Common myeloid progenitor, CD34-positive (primary cell): Measurements from ENCODE around the gene ZNF512.
"Not testable (repeated sequence)": the region's sequence is repeated elsewhere in the genome, so short reads cannot be mapped to it uniquely, and the experiment has no call there.

Source experiments
- CTCF ChIA-PET: fragments of 350-600 bp; sonication (Branson Sonifier 250); formaldehyde crosslinking; loops from one replicate; lab custom pipeline; 2021; ENCODE audit warnings: antibody characterized with exemption; lab: Charles Lee
- POLR2A ChIA-PET: fragments of 350-600 bp; sonication (Branson Sonifier 250); formaldehyde crosslinking; loops from one replicate; lab custom pipeline; 2021; ENCODE audit warnings: antibody characterized with exemption; lab: Charles Lee
- DNase-seq, 3 donors: peaks; one replicate each; pipeline versions ENCODE4 v3.0.0 to v3.0.0-alpha.2; 2013
- H3K27ac ChIP-seq, 2 experiments: 1 replicate in 1 of 2; 2 replicates in 1 of 2; pipeline ENCODE4 v1.7.0; 2013; ENCODE audit warnings: inconsistent platforms in 2 of 2, low read length in 2 of 2, mild to moderate bottlenecking in 2 of 2, low read depth in 1 of 2, moderate library complexity in 1 of 2; ENCODE audit not compliant: severe bottlenecking in 2 of 2, insufficient read depth in 1 of 2, poor library complexity in 1 of 2
- H3K27me3 ChIP-seq, 5 experiments: replicated peaks in 2 of 5; 1 replicate in 3 of 5; 2 replicates in 2 of 5; pipeline versions ENCODE4 v1.6.1 to v1.7.0; 2013; ENCODE audit warnings: low read length in 4 of 5, mild to moderate bottlenecking in 2 of 5, moderate library complexity in 2 of 5, inconsistent platforms in 1 of 5; ENCODE audit not compliant: insufficient read depth in 5 of 5, control insufficient read depth in 4 of 5
- H3K36me3 ChIP-seq, 4 experiments: 1 replicate in 2 of 4; 2 replicates in 2 of 4; pipeline versions ENCODE4 v1.6.1 to v1.7.0; 2013; ENCODE audit warnings: low read length in 3 of 4, control low read depth in 1 of 4, mild to moderate bottlenecking in 1 of 4; ENCODE audit not compliant: control insufficient read depth in 4 of 4, insufficient read depth in 4 of 4
- H3K4me1 ChIP-seq, 4 experiments: 1 replicate in 3 of 4; 2 replicates in 1 of 4; pipeline versions ENCODE4 v1.6.1 to v1.7.1; 2013; ENCODE audit warnings: low read length in 3 of 4, mild to moderate bottlenecking in 3 of 4, control low read depth in 1 of 4, inconsistent platforms in 1 of 4, moderate library complexity in 1 of 4; ENCODE audit not compliant: control insufficient read depth in 4 of 4, insufficient read depth in 4 of 4; ENCODE audit errors: control extremely low read depth in 1 of 4
- H3K4me3 ChIP-seq, 7 experiments: 1 replicate in 4 of 7; 2 replicates in 3 of 7; pipeline versions ENCODE4 v1.5.1 to v1.7.0; 2013; ENCODE audit warnings: mild to moderate bottlenecking in 7 of 7, low read length in 6 of 7, moderate library complexity in 6 of 7, inconsistent platforms in 2 of 7, low read depth in 2 of 7, control low read depth in 1 of 7; ENCODE audit not compliant: insufficient read depth in 4 of 7, control insufficient read depth in 1 of 7; ENCODE audit errors: extremely low read depth in 1 of 7
- H3K9me3 ChIP-seq, 5 experiments: 1 replicate in 4 of 5; 2 replicates in 1 of 5; pipeline versions ENCODE4 v1.6.1 to v1.7.1; 2013; ENCODE audit warnings: low read length in 4 of 5, mild to moderate bottlenecking in 2 of 5, inconsistent platforms in 1 of 5, low read depth in 1 of 5, moderate library complexity in 1 of 5; ENCODE audit not compliant: control insufficient read depth in 4 of 5, insufficient read depth in 2 of 5; ENCODE audit errors: control extremely low read depth in 1 of 5
- WGBS: methylation state at CpG from one replicate; pipeline ENCODE4 v1.1.5; 2013; ENCODE audit not compliant: insufficient coverage; 5-methylcytosine and 5-hydroxymethylcytosine counted together

The ZNF512 gene

DNA sequence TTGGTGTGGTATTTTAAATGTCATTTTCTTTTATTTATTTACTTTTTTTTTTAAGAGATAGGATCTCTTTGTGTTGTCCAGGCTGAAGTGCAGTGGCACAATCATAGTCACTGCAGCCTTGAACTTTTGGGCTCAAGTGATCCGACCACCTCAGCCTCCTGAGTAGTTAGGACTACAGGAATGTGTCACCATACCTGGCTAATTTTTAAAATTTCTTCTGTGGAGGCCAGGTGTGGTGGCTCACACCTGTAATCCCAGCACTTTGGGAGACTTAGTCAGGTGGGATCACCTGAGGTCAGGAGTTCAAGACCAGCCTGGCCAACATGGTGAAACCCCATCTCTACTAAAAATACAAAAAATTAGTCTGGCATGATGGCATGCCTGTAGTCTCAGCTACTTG, 33.5 kb upstream of the ZNF512 start:
- Histone ChIP-seq H3K4me3 (no peak overlapping the region), H3K9me3 (peaks cover 0 to 3% (median 0%) of the 10 kb centered on the region in 5 experiments), H3K36me3 (no peaks in the 10 kb centered on the region), H3K27ac (no peak overlapping the region), H3K4me1 (no peaks in the 10 kb centered on the region), H3K27me3 (peaks cover 0 to 6% (median 1%) of the 10 kb centered on the region in 5 experiments)
- ChIA-PET CTCF (no interaction called here), POLR2A (no interaction called here)
- no peak for DNase-seq
- WGBS: 89% methylated on average over 1 of the region's 1 CpG

DNA sequence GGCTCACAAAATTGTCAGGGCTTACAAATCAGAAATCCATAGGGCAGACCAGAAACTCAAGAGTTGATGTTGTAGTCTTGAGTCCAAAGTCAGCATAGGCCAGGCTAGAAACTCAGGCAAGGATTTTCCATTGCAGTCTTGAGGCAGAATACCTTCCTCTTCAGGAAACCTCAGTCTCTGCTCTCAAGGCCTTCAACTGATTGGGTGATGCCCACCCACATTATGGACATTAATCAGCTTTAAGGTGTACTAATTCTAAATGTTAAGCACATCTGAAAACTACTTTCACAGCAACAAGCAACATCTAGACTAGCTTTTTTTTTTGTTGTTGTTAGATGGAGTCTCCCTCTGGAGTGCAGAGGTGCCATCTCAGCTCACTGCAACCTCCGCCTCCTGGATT, 31.3 kb upstream of the ZNF512 start:
- H3K27ac ChIP-seq: no peak overlapping the region
- POLR2A ChIA-PET: no interaction called here
- peaks cover 0 to 2% (median 0%) of the 10 kb centered on the region in 5 experiments for H3K9me3 ChIP-seq
- CTCF ChIA-PET: no interaction called here
- H3K4me1 ChIP-seq: no peaks in the 10 kb centered on the region
- no peaks in the 10 kb centered on the region for H3K36me3 ChIP-seq
- H3K27me3 ChIP-seq: peaks cover 0 to 6% (median 1%) of the 10 kb centered on the region in 5 experiments
- WGBS: 100% methylated on average over 1 of the region's 1 CpG
- no peak for DNase-seq
- no peak overlapping the region for H3K4me3 ChIP-seq

GRCh38 chr2:27552941-27553340, 29.9 kb upstream of the ZNF512 start:
- CTCF ChIA-PET: no interaction called here
- no peak overlapping the region for H3K27ac ChIP-seq
- no peaks in the 10 kb centered on the region for H3K9me3 ChIP-seq
- DNase-seq: no peak
- no peaks in the 10 kb centered on the region for H3K4me1 ChIP-seq
- WGBS: no CpG with 5 or more reads among the region's 2 CpGs
- POLR2A ChIA-PET: no interaction called here
- no peak overlapping the region for H3K4me3 ChIP-seq
- H3K36me3 ChIP-seq: no peaks in the 10 kb centered on the region
- H3K27me3 ChIP-seq: peaks cover 0 to 6% (median 1%) of the 10 kb centered on the region in 5 experiments

DNA sequence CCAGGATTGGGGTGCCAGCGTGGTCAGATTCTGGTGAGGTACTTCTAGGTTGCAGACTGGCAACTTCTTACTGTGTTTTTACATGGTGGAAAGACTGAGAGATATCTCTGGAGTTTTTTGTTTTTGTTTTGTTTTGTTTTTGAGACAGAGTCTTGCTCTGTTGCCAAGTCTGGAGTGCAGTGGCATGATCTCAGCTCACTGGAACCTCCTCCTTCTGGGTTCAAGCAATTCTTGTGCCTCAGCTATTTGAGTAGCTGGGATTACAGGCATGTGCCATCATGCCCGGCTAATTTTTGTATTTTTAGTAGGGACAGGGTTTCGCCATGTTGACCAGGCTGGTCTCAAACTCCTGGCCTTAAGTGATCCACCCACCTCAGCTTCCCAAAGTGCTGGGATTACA, 28.4 kb upstream of the ZNF512 start:
- CTCF ChIA-PET, H3K27ac ChIP-seq, H3K36me3 ChIP-seq, POLR2A ChIA-PET, H3K27me3 ChIP-seq, DNase-seq, H3K4me3 ChIP-seq, H3K9me3 ChIP-seq, H3K4me1 ChIP-seq: not testable (repeated sequence)
- WGBS: 100% methylated on average over 2 of the region's 3 CpGs

DNA sequence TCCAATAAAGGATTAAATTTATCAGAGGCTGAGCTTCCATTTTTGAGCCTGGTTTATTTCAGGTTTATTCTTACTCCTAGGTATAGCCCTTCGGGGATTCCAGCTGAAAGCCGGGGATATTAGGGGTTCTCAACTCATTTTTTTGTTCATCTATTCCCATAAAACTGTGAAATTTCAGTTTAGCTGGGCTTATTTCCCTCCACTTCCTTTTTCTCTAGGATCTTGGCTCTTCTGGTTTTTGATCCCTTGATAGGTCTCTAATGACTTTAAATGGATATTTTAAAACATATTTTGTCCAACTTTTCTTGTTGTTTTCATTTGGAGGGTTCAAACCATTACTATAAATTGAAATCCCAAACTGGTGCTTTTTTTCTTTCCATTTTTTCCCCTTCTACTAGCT, 23.6 kb upstream of the ZNF512 start:
- Histone ChIP-seq H3K4me3 (no peak overlapping the region), H3K4me1 (no peaks in the 10 kb centered on the region), H3K27ac (no peak overlapping the region), H3K27me3 (peaks cover 0 to 3% (median 0%) of the 10 kb centered on the region in 5 experiments), H3K36me3 (no peaks in the 10 kb centered on the region), H3K9me3 (no peaks in the 10 kb centered on the region)
- WGBS: 100% methylated on average over 2 of the region's 2 CpGs
- CTCF ChIA-PET: no interaction called here
- DNase-seq: no peak
- POLR2A ChIA-PET: no interaction called here

DNA sequence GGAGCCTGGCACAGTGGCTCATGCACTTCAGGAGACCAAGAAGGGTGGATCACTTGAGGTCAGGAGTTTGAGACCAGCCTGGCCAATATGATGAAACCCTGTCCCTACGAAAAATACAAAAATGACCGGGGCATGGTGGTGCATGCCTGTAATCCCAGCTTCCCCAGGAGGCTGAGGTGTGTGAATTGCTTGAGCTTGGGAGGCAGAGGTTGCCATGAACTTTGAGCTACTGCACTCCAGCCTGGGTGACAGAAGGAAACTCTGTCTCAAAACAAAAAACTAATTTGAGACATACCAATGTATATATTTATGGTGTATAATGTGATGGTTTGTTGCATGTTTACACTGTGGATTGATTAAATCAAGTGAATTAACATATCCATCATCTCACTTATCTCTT, 21.8 kb upstream of the ZNF512 start:
- Histone ChIP-seq H3K9me3 (no peaks in the 10 kb centered on the region), H3K27me3 (peaks cover 0 to 4% (median 0%) of the 10 kb centered on the region in 5 experiments), H3K4me1 (no peaks in the 10 kb centered on the region), H3K36me3 (no peaks in the 10 kb centered on the region), H3K4me3 (no peak overlapping the region), H3K27ac (no peak overlapping the region)
- 70% methylated on average over 2 of the region's 2 CpGs for WGBS
- ChIA-PET CTCF (interaction anchor here (1.2 kb wide), 1 partner anchor 12 kb away, joined by 3 read pairs; no protein-coding TSS in a partner anchor), POLR2A (no interaction called here)
- no peak for DNase-seq

DNA sequence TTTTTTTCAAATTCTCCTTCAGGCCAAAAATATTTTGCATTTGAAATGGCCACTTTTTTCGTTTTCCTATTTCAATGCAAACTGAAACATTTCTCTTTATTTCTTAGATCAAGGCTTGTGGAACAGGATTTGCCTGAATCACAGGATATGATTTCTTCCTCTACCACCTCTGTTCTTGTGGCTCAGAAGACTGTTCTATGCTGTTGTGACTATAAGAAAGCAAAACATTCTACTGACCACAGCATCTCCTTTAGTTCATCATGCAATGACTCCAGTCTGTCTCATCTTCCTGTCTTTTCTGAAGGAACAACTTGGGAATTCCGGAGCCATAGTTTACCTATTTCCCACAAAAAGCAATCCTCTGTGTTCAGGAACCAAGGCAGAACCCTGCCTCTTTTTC, 16.2 kb upstream of the ZNF512 start:
- no peaks in the 10 kb centered on the region for H3K4me1 ChIP-seq
- no peak overlapping the region for H3K27ac ChIP-seq
- H3K36me3 ChIP-seq: no peaks in the 10 kb centered on the region
- ChIA-PET CTCF (no interaction called here), POLR2A (no interaction called here)
- peaks cover 0 to 9% (median 0%) of the 10 kb centered on the region in 5 experiments for H3K9me3 ChIP-seq
- no peak for DNase-seq
- no peak overlapping the region for H3K4me3 ChIP-seq
- 100% methylated on average over 1 of the region's 2 CpGs for WGBS
- H3K27me3 ChIP-seq: peaks cover 0 to 6% (median 2%) of the 10 kb centered on the region in 5 experiments
